ENCODE results near the gene CNNM2. TPM values are rescaled to one million over a fixed set of nuclear protein-coding genes. Genes with fewer than 3 reads are reported as not detected.

CNNM2 gene
- 5.5 and 7.2 TPM in 2 replicates for total RNA-seq

GRCh38 chr10:102917962-102918816 lies at the start of gene CNNM2:
Gene CNNM2, plus strand, starts transcription at chr10:102918294. Its CDS starts 187 bp downstream, at chr10:102918481.

GRCh38 chr10:102869258-102870198 lies 48.6 kb upstream of the CNNM2 start, which contains the start of gene AS3MT:
Gene AS3MT, plus strand, starts transcription at chr10:102869470. Its CDS starts 123 bp downstream, at chr10:102869593.

Other genes with a start within 250 kb of the CNNM2 start
- gene ARL3, start 203.9 kb upstream of the CNNM2 start, total RNA-seq: 9.6 and 9.7 TPM in 2 replicates
- gene SFXN2, start 203.7 kb upstream of the CNNM2 start, total RNA-seq: 3.6 and 3.7 TPM in 2 replicates
- gene WBP1L, start 174.3 kb upstream of the CNNM2 start, total RNA-seq: 63.5 and 63.8 TPM in 2 replicates
- not detected in 2 replicates for gene CYP17A1, start 80.9 kb upstream of the CNNM2 start, total RNA-seq
- gene BORCS7, start 64.0 kb upstream of the CNNM2 start, total RNA-seq: 11.5 and 13.6 TPM in 2 replicates
- gene AS3MT, start 48.8 kb upstream of the CNNM2 start, total RNA-seq: 8.2 and 9.8 TPM in 2 replicates

Data from aortic smooth muscle cell (primary cell).